ENCODE measurements around the gene AP4M1.

Gene AP4M1

DNA sequence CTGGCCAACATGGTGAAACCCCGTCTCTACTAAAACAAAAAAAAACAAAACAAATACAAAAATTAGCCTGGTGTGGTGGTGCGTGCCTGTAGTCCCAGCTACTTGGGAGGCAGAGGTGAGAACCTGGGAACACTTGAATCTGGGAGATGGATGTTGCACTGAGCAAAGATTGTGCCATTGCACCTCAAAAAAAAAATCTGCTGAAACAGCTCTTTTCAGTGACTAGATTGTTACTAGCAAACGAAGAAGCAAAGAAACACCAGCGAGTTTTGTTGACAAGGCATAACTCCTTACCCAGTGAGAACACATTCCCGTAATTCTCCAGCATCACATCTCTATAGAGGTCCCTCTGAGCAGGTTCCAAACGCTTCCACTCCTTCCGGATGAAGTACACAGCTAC lies 26.6 kb upstream of the AP4M1 start:
- no peak for DNase-seq (ENCODE audit: low read depth)
- H3K4me3 ChIP-seq (ENCODE audit: control insufficient read depth, low read depth, low read length), result no peak overlapping the region
- TF ChIP-seq, protein P1, sequence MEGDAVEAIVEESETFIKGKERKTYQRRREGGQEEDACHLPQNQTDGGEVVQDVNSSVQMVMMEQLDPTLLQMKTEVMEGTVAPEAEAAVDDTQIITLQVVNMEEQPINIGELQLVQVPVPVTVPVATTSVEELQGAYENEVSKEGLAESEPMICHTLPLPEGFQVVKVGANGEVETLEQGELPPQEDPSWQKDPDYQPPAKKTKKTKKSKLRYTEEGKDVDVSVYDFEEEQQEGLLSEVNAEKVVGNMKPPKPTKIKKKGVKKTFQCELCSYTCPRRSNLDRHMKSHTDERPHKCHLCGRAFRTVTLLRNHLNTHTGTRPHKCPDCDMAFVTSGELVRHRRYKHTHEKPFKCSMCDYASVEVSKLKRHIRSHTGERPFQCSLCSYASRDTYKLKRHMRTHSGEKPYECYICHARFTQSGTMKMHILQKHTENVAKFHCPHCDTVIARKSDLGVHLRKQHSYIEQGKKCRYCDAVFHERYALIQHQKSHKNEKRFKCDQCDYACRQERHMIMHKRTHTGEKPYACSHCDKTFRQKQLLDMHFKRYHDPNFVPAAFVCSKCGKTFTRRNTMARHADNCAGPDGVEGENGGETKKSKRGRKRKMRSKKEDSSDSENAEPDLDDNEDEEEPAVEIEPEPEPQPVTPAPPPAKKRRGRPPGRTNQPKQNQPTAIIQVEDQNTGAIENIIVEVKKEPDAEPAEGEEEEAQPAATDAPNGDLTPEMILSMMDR (conservative IDR thresholded peaks at IDR 0.05; ENCODE audit: control insufficient read depth, insufficient read depth, low read depth, low read length), result no peak

DNA sequence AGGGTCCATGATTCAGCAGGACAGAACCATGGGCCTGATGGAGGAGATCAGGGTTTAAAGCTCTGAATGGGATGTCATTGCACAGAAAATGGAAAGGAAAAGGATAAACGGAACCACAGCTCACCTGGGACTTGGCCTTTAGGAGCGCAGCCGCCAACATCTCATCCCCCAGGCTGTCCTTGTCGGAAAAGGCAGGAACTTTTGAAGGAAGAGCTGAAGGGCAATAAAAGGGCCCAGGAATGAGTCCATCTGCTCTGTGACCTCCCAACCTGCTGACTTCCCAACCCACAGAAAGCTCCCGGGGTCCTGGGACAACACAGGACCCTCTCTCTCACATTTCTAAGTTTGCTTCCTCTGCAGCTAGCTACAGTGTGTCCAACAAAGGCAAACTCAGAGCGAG lies 26.0 kb upstream of the AP4M1 start:
- TF ChIP-seq, protein P1 (conservative IDR thresholded peaks at IDR 0.05; ENCODE audit: control insufficient read depth, insufficient read depth, low read depth, low read length), result no peak

DNA sequence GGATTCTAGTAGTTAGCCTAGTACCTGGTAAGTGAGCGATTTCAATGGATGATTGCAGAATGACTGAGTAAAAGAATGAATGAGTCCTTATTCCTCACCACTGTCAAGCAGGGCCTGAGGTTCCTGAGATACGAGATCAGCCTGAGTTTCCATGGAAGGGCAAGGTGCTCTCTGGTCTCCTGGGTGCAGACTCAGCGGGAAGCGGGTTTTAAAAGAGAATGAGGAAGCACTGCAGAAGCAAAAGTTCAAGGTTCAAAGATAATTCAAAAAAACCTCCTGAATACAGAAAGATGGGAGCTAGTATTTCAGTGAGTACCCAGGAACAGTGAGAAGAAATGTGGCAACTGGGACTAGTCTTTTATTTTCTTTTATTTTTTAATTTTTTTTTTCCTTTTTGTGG lies 24.2 kb upstream of the AP4M1 start:
- no peak for DNase-seq (ENCODE audit: low read depth)
- H3K4me3 ChIP-seq (ENCODE audit: control insufficient read depth, low read depth, low read length), result no peak overlapping the region
- TF ChIP-seq, protein P1 (conservative IDR thresholded peaks at IDR 0.05; ENCODE audit: control insufficient read depth, insufficient read depth, low read depth, low read length), result no peak

More for the DNA sequence above, 26.0 kb upstream of the AP4M1 start:
- no peak for DNase-seq (ENCODE audit: low read depth)
- H3K4me3 ChIP-seq (ENCODE audit: control insufficient read depth, low read depth, low read length), result no peak overlapping the region

DNA sequence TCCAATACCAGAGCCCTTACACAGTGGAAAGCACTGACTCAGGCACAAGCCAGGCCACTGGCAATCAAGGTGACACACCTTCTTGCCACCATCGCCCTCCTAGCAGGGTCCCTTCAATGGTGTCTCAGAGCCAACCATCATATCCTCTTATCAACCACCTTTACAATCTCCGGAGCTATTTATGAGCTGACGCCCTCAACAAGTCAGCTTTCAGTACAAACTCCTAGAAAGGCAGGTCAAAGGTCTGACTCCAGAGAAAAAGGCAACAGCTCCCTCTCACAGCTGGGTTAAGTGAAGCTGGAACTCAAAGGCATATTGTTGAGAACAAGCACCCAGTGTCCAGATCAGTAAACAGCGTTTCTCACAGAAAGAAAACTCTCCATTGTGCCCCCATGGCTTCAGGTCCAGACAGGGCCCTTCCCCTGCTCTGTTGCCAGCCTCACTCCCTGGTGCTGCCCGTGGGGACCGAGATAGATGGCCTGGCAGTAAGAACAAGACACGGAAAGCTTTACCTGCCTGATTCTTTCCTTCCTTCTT lies 22.4 kb upstream of the AP4M1 start:
- H3K4me3 ChIP-seq (ENCODE audit: control insufficient read depth, low read depth, low read length), result no peak overlapping the region
- DNase-seq (ENCODE audit: low read depth), result no peak
- TF ChIP-seq, protein P1 (conservative IDR thresholded peaks at IDR 0.05; ENCODE audit: control insufficient read depth, insufficient read depth, low read depth, low read length), result no peak

DNA sequence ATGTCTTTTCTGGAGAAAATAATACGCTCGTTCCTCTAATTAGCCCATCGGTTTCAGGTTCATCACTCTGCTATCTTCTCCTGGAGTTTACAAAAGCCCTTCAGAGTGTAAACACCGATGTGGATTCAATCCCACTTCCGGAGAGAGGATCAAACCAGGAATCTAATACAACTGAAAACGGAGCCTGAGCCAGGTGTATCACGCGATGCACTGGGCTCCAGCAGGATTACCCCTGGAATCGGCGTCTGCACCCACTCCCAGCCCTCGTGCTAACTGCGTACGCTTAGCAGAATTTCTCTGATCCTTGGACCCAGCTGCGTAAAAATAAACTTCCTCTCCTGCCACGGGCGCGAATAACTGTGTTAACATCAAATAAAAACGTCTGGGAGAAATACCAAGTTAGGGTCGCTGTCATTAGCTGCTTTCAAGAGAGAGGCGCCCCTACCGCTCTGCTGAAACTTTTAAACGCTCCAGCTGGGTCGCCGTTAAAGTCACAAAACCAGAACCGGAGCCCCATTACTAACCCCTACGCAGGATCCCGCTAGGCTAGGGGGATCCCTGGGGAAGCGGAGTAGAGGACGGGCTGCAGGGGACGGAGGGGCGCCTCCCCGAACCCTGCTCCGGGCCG lies 20.4 kb upstream of the AP4M1 start:
- peak overlapping the region; percentile 92 for H3K4me3 ChIP-seq (ENCODE audit: control insufficient read depth, low read depth, low read length)
- DNase-seq (ENCODE audit: low read depth), result no peak
- TF ChIP-seq, protein P1 (conservative IDR thresholded peaks at IDR 0.05; ENCODE audit: control insufficient read depth, insufficient read depth, low read depth, low read length), result no peak

DNA sequence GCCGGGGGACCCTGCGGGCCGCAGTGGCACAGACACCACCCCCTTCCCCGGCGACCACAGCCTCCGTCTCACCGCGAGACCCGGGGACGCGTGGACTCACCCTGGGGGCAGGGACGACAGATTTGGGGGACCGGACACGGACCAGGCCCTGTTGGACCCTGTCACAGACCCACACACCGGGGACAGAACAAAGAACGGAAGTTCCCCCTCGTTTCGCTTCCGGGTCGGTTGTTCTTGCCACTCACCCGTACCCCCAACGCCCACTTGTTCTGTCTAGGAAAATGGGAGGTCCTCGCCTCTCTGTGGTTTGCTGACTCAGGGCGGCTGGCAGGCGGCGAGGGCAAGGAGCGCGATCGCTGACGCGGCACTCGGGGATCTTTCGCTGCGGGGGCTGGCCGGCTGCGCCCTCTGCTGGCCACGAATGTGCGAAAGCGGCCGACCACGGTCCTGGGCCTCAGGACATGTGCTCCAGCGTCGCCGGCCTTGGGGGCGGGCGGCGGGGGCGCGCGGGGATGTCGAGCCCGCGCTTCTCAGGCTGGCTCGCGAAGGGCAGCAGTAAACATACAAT lies 19.8 kb upstream of the AP4M1 start, which contains the start of gene ZNF3:
ZNF3 (minus strand) TSS at position 189 of the 568 bp plus-strand sequence. CDS start 4,366 bp downstream, outside the sequence.
- TF ChIP-seq, protein P1 (conservative IDR thresholded peaks at IDR 0.05; ENCODE audit: control insufficient read depth, insufficient read depth, low read depth, low read length), result peak; percentile 52
- DNase-seq (ENCODE audit: low read depth), result peak; percentile 99
- peak within 1 kb of the TSS; percentile 92 for H3K4me3 ChIP-seq (ENCODE audit: control insufficient read depth, low read depth, low read length)
